Measurements from ENCODE around the gene DHX9.

DNA sequence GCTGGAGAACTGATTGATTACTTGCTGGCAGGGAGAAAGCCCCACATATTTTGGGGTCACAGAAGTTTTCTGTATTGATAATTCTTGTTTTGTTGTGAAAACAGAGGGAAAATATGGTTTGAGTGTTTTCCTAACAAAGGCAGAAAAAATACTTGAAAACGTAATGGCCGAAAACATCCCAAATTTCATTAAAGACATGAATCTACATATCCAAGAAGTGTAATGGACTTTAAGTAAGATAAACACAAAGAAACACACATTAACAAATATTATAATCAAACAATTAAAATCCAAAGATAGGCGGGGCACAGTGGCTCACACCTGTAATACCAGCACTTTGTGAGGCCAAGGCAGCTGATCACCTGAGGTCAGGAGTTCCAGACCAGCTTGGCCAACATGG, 74.3 kb downstream of the DHX9 start:
- TF ChIP-seq CTCF (IDR thresholded peaks at IDR 0.05; ENCODE audit: borderline replicate concordance, extremely low read depth, low read length, poor library complexity, severe bottlenecking) (no peak), EZH2 (IDR thresholded peaks at IDR 0.05; ENCODE audit: borderline replicate concordance, low read depth, low read length, severe bottlenecking) (no peak)

Data from DND-41 (cell line).